ENCODE measurements around the gene PCNX2.
"Not testable (repeated sequence)": the region's sequence is repeated elsewhere in the genome, so short reads cannot be mapped to it uniquely, and the experiment has no call there.

Gene PCNX2

GRCh38 chr1:233006108-233006507 lies 289.4 kb downstream of the PCNX2 start:
- no peak for DNase-seq
- H3K27ac ChIP-seq = no peak overlapping the region
- intact Hi-C loops (cut with DNase I; ENCODE audit: low total_unique reads) = no loop called here

GRCh38 chr1:233005703-233006102 lies 289.8 kb downstream of the PCNX2 start:
- Histone ChIP-seq H3K36me3 (no peaks in the 10 kb centered on the region), H3K4me1 (no peaks in the 10 kb centered on the region), H3K27ac (no peak overlapping the region), H3K9me3 (no peaks in the 10 kb centered on the region), H3K4me3 (no peak overlapping the region), H3K27me3 (no peaks in the 10 kb centered on the region)
- intact Hi-C loops (cut with DNase I; ENCODE audit: low total_unique reads) = no loop called here
- no peak for TF ChIP-seq CTCF (IDR thresholded peaks at IDR 0.05)
- DNase-seq = no peak

More at GRCh38 chr1:233006108-233006507, 289.4 kb downstream of the PCNX2 start:
- H3K36me3 ChIP-seq = no peaks in the 10 kb centered on the region
- no peaks in the 10 kb centered on the region for H3K4me1 ChIP-seq
- no peaks in the 10 kb centered on the region for H3K9me3 ChIP-seq
- no peak overlapping the region for H3K4me3 ChIP-seq
- no peak for TF ChIP-seq CTCF (IDR thresholded peaks at IDR 0.05)
- H3K27me3 ChIP-seq = no peaks in the 10 kb centered on the region

- DNase-seq = no peak
- TF ChIP-seq CTCF (IDR thresholded peaks at IDR 0.05) = no peak
- Histone ChIP-seq H3K4me3 (no peak overlapping the region), H3K9me3 (no peaks in the 10 kb centered on the region), H3K36me3 (peaks cover 0 to 5% (median under 1%) of the 10 kb centered on the region in 3 donors), H3K4me1 (no peaks in the 10 kb centered on the region), H3K27me3 (no peaks in the 10 kb centered on the region), H3K27ac (no peak overlapping the region)
- intact Hi-C loops (cut with DNase I; ENCODE audit: low total_unique reads) = no loop called here
Measured at GRCh38 chr1:233005156-233005555, 290.4 kb downstream of the PCNX2 start.

GRCh38 chr1:233004451-233004850 lies 291.1 kb downstream of the PCNX2 start:
- intact Hi-C loops (cut with DNase I; ENCODE audit: low total_unique reads) = no loop called here
- Histone ChIP-seq H3K27me3 (no peaks in the 10 kb centered on the region), H3K4me1 (no peaks in the 10 kb centered on the region), H3K9me3 (no peaks in the 10 kb centered on the region), H3K36me3 (peaks cover 0 to 11% (median 8%) of the 10 kb centered on the region in 3 donors), H3K27ac (no peak overlapping the region), H3K4me3 (no peak overlapping the region)
- DNase-seq = no peak
- no peak for TF ChIP-seq CTCF (IDR thresholded peaks at IDR 0.05)

GRCh38 chr1:233003638-233004037 lies 291.9 kb downstream of the PCNX2 start:
- DNase-seq; H3K4me3 ChIP-seq; H3K27ac ChIP-seq; H3K9me3 ChIP-seq; H3K4me1 ChIP-seq; H3K27me3 ChIP-seq; intact Hi-C loops (cut with DNase I; ENCODE audit: low total_unique reads): not testable (repeated sequence)
- peaks cover 0 to 18% (median 8%) of the 10 kb centered on the region in 3 donors for H3K36me3 ChIP-seq

- Histone ChIP-seq H3K36me3 (peaks cover 0 to 46% (median 14%) of the 10 kb centered on the region in 3 donors), H3K4me3 (no peak overlapping the region), H3K4me1 (no peaks in the 10 kb centered on the region), H3K27me3 (no peaks in the 10 kb centered on the region), H3K9me3 (no peaks in the 10 kb centered on the region), H3K27ac (no peak overlapping the region)
- intact Hi-C loops (cut with DNase I; ENCODE audit: low total_unique reads) = no loop called here
- no peak for TF ChIP-seq CTCF (IDR thresholded peaks at IDR 0.05)
- no peak for DNase-seq
Measured at GRCh38 chr1:232999956-233000625, 295.4 kb downstream of the PCNX2 start.

All from tibial artery (tissue), 4 donors.